Transverse colon (tissue), 4 donors: ENCODE data around the gene RHOF. TPM values are rescaled to one million over a fixed set of nuclear protein-coding genes. Genes with fewer than 3 reads are reported as not detected.

Source experiments
- DNase-seq: peaks from one replicate; pipeline ENCODE4 v3.0.0-alpha.2; 2019
- H3K27ac ChIP-seq, 4 donors: fragments of 200-600 bp; sonication (generic); 2 replicates each; pipeline ENCODE4 v1.5.1; 2016 to 2018; ENCODE audit warnings: inconsistent platforms in 4 of 4
- H3K27me3 ChIP-seq: fragments of 200-600 bp; sonication (generic); 2 replicates; pipeline ENCODE4 v1.5.1; 2017; ENCODE audit warnings: inconsistent platforms
- H3K36me3 ChIP-seq, 4 donors: fragments of 200-600 bp; sonication (generic); 2 replicates each; pipeline ENCODE4 v1.5.1; 2017 to 2019; ENCODE audit warnings: inconsistent platforms in 4 of 4
- H3K4me1 ChIP-seq, 4 donors: fragments of 200-600 bp; sonication (generic); 2 replicates each; pipeline ENCODE4 v1.5.1; 2017 to 2020; ENCODE audit warnings: inconsistent platforms in 4 of 4
- H3K4me3 ChIP-seq, 4 donors: fragments of 200-600 bp; sonication (generic); 1 replicate in 1 of 4; 2 replicates in 3 of 4; pipeline versions ENCODE4 v1.5.1 to v1.6.1; 2017 to 2019; ENCODE audit warnings: inconsistent platforms in 4 of 4
- H3K9me3 ChIP-seq, 2 donors: fragments of 200-600 bp; sonication (generic); 2 replicates each; pipeline ENCODE4 v1.5.1; 2017 to 2019; ENCODE audit warnings: inconsistent platforms in 2 of 2
- CTCF ChIP-seq, 5 experiments: fragments of 200-600 bp in 3 of 5; fragments of 450-650 bp in 2 of 5; sonication (generic) in 3 of 5; IDR thresholded peaks; 1 replicate in 2 of 5; 2 replicates in 3 of 5; pipeline ENCODE4 v1.5.1; 2016 to 2017; ENCODE audit warnings: antibody characterized with exemption in 5 of 5, inconsistent platforms in 3 of 5, mild to moderate bottlenecking in 2 of 5, moderate library complexity in 1 of 5
- EP300 ChIP-seq: sonication (generic); formaldehyde crosslinking; IDR thresholded peaks from one replicate; pipeline ENCODE4 v1.6.1; 2017; ENCODE audit warnings: antibody characterized with exemption, low read depth
- POLR2A ChIP-seq: fragments of 450-650 bp; IDR thresholded peaks from one replicate; pipeline ENCODE4 v1.6.1; 2016; ENCODE audit warnings: antibody characterized with exemption, mild to moderate bottlenecking, moderate library complexity
- POLR2AphosphoS5 ChIP-seq, 3 donors: sonication (generic); formaldehyde crosslinking; IDR thresholded peaks; one replicate each; pipeline ENCODE4 v1.6.1; 2016; ENCODE audit warnings: antibody characterized with exemption in 3 of 3
- WGBS, 2 donors: methylation state at CpG; one replicate each; pipeline ENCODE4 v1.1.5; 2018; ENCODE audit warnings: low coverage in 1 of 2; 5-methylcytosine and 5-hydroxymethylcytosine counted together
- in situ Hi-C, 4 donors: fragments of 200-750 bp; cut with MboI; loops; one replicate each; pipeline versions ENCODE4 v1.15.0 to v1.15.1; 2017; ENCODE audit warnings: low sequenced_read_pairs in 3 of 4, low pct_ligation_motif_present in 1 of 4, low pct_unique_long_range_greater_than_20kb in 1 of 4
- intact Hi-C: fragments of 100-400 bp; cut with DNase I; formaldehyde crosslinking; loops from one replicate; pipeline ENCODE4 v1.15.1; 2023; ENCODE audit warnings: low total_unique reads
- total RNA-seq, 4 donors: library from RNA; depleted of rRNA; stranded (reverse); fragments of >200 nt; gene quantifications; one replicate each; pipeline ENCODE4 v1.1.0, GENCODE V29; 2016

Gene RHOF
- total RNA-seq, 4 donors from 2014 or later, result 14.9 to 251 (median 150) TPM

- in situ Hi-C loops (no loop called here), intact Hi-C loops (no loop called here)
- Histone ChIP-seq H3K36me3 (peaks cover 0 to 29% (median 8%) of the 10 kb centered on the region in 4 donors), H3K27ac (peak overlapping the region; percentile 80 to 86 (median 83)), H3K4me3 (peak overlapping the region in 2 of 4 donors; percentile 51 to 68), H3K9me3 (no peaks in the 10 kb centered on the region), H3K4me1 (peaks cover 36 to 56% (median 46%) of the 10 kb centered on the region in 4 donors), H3K27me3 (no peaks in the 10 kb centered on the region)
- WGBS, 2 donors, result 63% methylated on average over 6 of the region's 6 CpGs; no CpG with 5 or more reads in 1 of the 2 donors
- DNase-seq, result no peak
- TF ChIP-seq POLR2A, result no peak
- no peak for TF ChIP-seq EP300
- no peak for TF ChIP-seq CTCF (IDR thresholded peaks at IDR 0.05)
- no peak for TF ChIP-seq POLR2AphosphoS5 (IDR thresholded peaks at IDR 0.05)
Measured at GRCh38 chr12:121810833-121811433, 17.4 kb upstream of the RHOF start.

DNA sequence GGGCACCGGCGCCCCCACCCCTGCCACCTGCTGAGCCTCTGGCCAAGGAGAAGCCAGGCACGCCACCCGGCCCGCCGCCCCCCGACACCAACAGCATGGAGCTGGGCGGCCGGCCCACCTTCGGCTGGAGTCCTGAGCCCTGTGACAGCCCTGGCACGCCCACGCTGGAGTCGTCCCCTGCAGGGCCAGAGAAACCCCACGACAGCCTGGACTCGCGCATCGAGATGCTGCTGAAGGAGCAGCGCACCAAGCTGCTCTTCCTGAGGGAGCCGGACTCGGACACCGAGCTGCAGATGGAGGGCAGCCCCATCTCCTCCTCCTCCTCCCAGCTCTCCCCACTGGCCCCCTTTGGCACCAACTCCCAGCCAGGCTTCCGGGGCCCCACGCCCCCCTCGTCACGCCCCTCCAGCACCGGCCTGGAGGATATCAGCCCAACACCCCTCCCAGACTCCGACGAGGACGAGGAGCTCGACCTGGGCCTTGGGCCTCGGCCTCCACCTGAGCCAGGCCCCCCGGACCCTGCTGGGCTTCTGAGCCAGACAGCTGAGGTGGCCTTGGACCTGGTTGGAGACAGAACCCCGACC lies 16.8 kb upstream of the RHOF start:
- Histone ChIP-seq H3K4me1 (peaks cover 39 to 61% (median 52%) of the 10 kb centered on the region in 4 donors), H3K27me3 (no peaks in the 10 kb centered on the region), H3K9me3 (no peaks in the 10 kb centered on the region), H3K4me3 (no peak overlapping the region), H3K36me3 (peaks cover 0 to 25% (median 8%) of the 10 kb centered on the region in 4 donors), H3K27ac (peak overlapping the region in 1 of 4 donors; percentile 86)
- WGBS, 2 donors, result 89% methylated on average over 33 of the region's 33 CpGs; no CpG with 5 or more reads in 1 of the 2 donors
- in situ Hi-C loops, result no loop called here
- intact Hi-C loops, result no loop called here
- DNase-seq, result no peak
- TF ChIP-seq EP300 (no peak), POLR2AphosphoS5 (IDR thresholded peaks at IDR 0.05) (no peak), CTCF (IDR thresholded peaks at IDR 0.05) (no peak), POLR2A (no peak)

- 90% methylated on average over 27 of the region's 27 CpGs; no CpG with 5 or more reads in 1 of the 2 donors for WGBS, 2 donors
- peaks cover 0 to 19% (median 6%) of the 10 kb centered on the region in 4 donors for H3K36me3 ChIP-seq
Measured at GRCh38 chr12:121809712-121810116, 16.2 kb upstream of the RHOF start.

More at GRCh38 chr12:121809712-121810116, 16.2 kb upstream of the RHOF start:
- Histone ChIP-seq H3K27me3 (no peaks in the 10 kb centered on the region), H3K4me1 (peaks cover 39 to 61% (median 56%) of the 10 kb centered on the region in 4 donors), H3K27ac (no peak overlapping the region), H3K4me3 (no peak overlapping the region), H3K9me3 (no peaks in the 10 kb centered on the region)
- TF ChIP-seq POLR2AphosphoS5 (IDR thresholded peaks at IDR 0.05), result no peak
- TF ChIP-seq POLR2A, result no peak
- TF ChIP-seq EP300, result no peak
- TF ChIP-seq CTCF (IDR thresholded peaks at IDR 0.05), result no peak
- in situ Hi-C loops, result no loop called here
- DNase-seq, result no peak
- intact Hi-C loops, result no loop called here
